ENCODE data around the gene DDIT3. TPM values are rescaled to one million over a fixed set of nuclear protein-coding genes. Genes with fewer than 3 reads are reported as not detected.

DDIT3 gene
- total and polyA plus RNA-seq, 4 donors = 4.7 to 30.2 (median 16.2) TPM

DNA sequence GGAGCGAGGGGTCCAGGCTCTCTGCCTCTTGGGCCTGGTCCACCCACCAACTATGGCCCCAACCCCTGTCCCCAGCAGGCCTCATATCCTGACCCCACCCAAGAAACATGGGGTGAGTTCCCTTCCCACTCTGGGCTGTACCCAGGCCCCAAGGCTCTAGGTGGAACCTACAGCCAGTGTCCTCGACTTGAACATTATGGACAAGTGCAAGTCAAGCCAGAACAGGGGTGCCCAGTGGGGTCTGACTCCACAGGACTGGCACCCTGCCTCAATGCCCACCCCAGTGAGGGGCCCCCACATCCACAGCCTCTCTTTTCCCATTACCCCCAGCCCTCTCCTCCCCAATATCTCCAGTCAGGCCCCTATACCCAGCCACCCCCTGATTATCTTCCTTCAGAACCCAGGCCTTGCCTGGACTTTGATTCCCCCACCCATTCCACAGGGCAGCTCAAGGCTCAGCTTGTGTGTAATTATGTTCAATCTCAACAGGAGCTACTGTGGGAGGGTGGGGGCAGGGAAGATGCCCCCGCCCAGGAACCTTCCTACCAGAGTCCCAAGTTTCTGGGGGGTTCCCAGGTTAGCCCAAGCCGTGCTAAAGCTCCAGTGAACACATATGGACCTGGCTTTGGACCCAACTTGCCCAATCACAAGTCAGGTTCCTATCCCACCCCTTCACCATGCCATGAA is 49.2 kb downstream of the DDIT3 start:
- TF ChIP-seq, protein P1, sequence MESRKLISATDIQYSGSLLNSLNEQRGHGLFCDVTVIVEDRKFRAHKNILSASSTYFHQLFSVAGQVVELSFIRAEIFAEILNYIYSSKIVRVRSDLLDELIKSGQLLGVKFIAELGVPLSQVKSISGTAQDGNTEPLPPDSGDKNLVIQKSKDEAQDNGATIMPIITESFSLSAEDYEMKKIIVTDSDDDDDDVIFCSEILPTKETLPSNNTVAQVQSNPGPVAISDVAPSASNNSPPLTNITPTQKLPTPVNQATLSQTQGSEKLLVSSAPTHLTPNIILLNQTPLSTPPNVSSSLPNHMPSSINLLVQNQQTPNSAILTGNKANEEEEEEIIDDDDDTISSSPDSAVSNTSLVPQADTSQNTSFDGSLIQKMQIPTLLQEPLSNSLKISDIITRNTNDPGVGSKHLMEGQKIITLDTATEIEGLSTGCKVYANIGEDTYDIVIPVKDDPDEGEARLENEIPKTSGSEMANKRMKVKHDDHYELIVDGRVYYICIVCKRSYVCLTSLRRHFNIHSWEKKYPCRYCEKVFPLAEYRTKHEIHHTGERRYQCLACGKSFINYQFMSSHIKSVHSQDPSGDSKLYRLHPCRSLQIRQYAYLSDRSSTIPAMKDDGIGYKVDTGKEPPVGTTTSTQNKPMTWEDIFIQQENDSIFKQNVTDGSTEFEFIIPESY (IDR thresholded peaks at IDR 0.05) = no peak
- no peak for TF ChIP-seq JUND (IDR thresholded peaks at IDR 0.05)
- TF ChIP-seq TAF1 (conservative IDR thresholded peaks at IDR 0.05) = no peak
- TF ChIP-seq YY1 (IDR thresholded peaks at IDR 0.05) = no peak
- no peak for TF ChIP-seq FOXA1 (IDR thresholded peaks at IDR 0.05)
- TF ChIP-seq RXRA (IDR thresholded peaks at IDR 0.05) = no peak
- TF ChIP-seq, protein P2, sequence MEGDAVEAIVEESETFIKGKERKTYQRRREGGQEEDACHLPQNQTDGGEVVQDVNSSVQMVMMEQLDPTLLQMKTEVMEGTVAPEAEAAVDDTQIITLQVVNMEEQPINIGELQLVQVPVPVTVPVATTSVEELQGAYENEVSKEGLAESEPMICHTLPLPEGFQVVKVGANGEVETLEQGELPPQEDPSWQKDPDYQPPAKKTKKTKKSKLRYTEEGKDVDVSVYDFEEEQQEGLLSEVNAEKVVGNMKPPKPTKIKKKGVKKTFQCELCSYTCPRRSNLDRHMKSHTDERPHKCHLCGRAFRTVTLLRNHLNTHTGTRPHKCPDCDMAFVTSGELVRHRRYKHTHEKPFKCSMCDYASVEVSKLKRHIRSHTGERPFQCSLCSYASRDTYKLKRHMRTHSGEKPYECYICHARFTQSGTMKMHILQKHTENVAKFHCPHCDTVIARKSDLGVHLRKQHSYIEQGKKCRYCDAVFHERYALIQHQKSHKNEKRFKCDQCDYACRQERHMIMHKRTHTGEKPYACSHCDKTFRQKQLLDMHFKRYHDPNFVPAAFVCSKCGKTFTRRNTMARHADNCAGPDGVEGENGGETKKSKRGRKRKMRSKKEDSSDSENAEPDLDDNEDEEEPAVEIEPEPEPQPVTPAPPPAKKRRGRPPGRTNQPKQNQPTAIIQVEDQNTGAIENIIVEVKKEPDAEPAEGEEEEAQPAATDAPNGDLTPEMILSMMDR (IDR thresholded peaks at IDR 0.05; ENCODE audit: low read depth, low read length, missing input control) = no peak
- TF ChIP-seq, protein P3, sequence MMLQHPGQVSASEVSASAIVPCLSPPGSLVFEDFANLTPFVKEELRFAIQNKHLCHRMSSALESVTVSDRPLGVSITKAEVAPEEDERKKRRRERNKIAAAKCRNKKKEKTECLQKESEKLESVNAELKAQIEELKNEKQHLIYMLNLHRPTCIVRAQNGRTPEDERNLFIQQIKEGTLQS (IDR thresholded peaks at IDR 0.05) = no peak
- no peak for TF ChIP-seq EGR1 (IDR thresholded peaks at IDR 0.05; ENCODE audit: low read depth in 2 of 2)
- no peak for TF ChIP-seq RAD21 (IDR thresholded peaks at IDR 0.05)
- Histone ChIP-seq H3K9ac (ENCODE audit: low read depth in 1 of 2, low read length in 2 of 2) (no peak overlapping the region), H3K4me1 (ENCODE audit: control insufficient read depth in 4 of 4, insufficient read depth in 4 of 4, low read length in 3 of 4) (peaks cover 4 to 15% (median 12%) of the 10 kb centered on the region in 4 donors), H3K27me3 (ENCODE audit: control insufficient read depth in 4 of 4, insufficient read depth in 4 of 4, low read length in 3 of 4) (peaks cover 0 to 5% (median 3%) of the 10 kb centered on the region in 4 donors), H3K9me3 (ENCODE audit: control insufficient read depth in 4 of 4, low read length in 3 of 4) (no peaks in the 10 kb centered on the region), H3K36me3 (ENCODE audit: control insufficient read depth in 4 of 4, insufficient read depth in 3 of 4, low read depth in 1 of 4, low read length in 3 of 4) (peaks cover 0 to 2% (median 0%) of the 10 kb centered on the region in 4 donors), H3K27ac (ENCODE audit: low read depth in 1 of 2, low read length in 2 of 2) (no peak overlapping the region), H3K4me3 (ENCODE audit: low read depth in 1 of 3, low read length in 3 of 3) (no peak overlapping the region)
- 93% methylated on average over 4 of the region's 4 CpGs for WGBS
- DNase-seq (ENCODE audit: low spot score) = no peak

DNA sequence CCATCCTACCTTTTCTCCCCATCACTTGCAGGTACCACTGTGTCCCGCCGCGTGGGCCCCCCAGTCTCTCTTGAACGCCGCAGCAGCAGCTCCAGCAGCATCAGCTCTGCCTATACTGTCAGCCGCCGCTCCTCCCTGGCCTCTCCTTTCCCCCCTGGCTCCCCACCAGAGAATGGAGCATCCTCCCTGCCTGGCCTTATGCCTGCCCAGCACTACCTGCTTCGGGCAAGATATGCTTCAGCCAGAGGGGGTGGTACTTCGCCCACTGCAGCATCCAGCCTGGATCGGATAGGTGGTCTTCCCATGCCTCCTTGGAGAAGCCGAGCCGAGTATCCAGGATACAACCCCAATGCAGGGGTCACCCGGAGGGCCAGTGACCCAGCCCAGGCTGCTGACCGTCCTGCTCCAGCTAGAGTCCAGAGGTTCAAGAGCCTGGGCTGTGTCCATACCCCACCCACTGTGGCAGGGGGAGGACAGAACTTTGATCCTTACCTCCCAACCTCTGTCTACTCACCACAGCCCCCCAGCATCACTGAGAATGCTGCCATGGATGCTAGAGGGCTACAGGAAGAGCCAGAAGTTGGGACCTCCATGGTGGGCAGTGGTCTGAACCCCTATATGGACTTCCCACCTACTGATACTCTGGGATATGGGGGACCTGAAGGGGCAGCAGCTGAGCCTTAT is 49.9 kb downstream of the DDIT3 start:
- Histone ChIP-seq H3K27ac (ENCODE audit: low read depth in 1 of 2, low read length in 2 of 2) (no peak overlapping the region), H3K9ac (ENCODE audit: low read depth in 1 of 2, low read length in 2 of 2) (no peak overlapping the region), H3K4me1 (ENCODE audit: control insufficient read depth in 4 of 4, insufficient read depth in 4 of 4, low read length in 3 of 4) (peaks cover 1 to 9% (median 6%) of the 10 kb centered on the region in 4 donors), H3K27me3 (ENCODE audit: control insufficient read depth in 4 of 4, insufficient read depth in 4 of 4, low read length in 3 of 4) (peaks cover 0 to 3% (median 1%) of the 10 kb centered on the region in 4 donors), H3K4me3 (ENCODE audit: low read depth in 1 of 3, low read length in 3 of 3) (no peak overlapping the region), H3K9me3 (ENCODE audit: control insufficient read depth in 4 of 4, low read length in 3 of 4) (no peaks in the 10 kb centered on the region), H3K36me3 (ENCODE audit: control insufficient read depth in 4 of 4, insufficient read depth in 3 of 4, low read depth in 1 of 4, low read length in 3 of 4) (peaks cover 0 to 2% (median 0%) of the 10 kb centered on the region in 4 donors)
- DNase-seq (ENCODE audit: low spot score) = no peak
- TF ChIP-seq, protein P1 (IDR thresholded peaks at IDR 0.05) = no peak
- TF ChIP-seq JUND (IDR thresholded peaks at IDR 0.05) (no peak), RXRA (IDR thresholded peaks at IDR 0.05) (no peak), HNF4G (IDR thresholded peaks at IDR 0.05) (no peak), FOXA1 (IDR thresholded peaks at IDR 0.05) (no peak)
- 84% methylated on average over 14 of the region's 14 CpGs for WGBS
